K562 (cell line): ENCODE data around the gene DUSP10. TPM values are rescaled to one million over a fixed set of nuclear protein-coding genes. Genes with fewer than 3 reads are reported as not detected.
A peak's percentile ranks its signal among the peaks of the same experiment; 100 is the strongest.

Source experiments
- BRD4 ChIP-seq: fragments of 200-600 bp; sonication (generic); IDR thresholded peaks from 2 replicates; pipeline ENCODE4 v1.6.1; 2017; ENCODE audit warnings: inconsistent platforms
- CAMTA2 ChIP-seq: fragments of 250-450 bp; sonication (Bioruptor Pico); conservative IDR thresholded peaks from 2 replicates; pipeline ENCODE4 v1.5.1; 2022
- CBFA2T3 ChIP-seq: fragments of 450-650 bp; IDR thresholded peaks from 2 replicates; pipeline ENCODE4 v1.6.1; 2017
- CBX3 ChIP-seq, 2 experiments: IDR thresholded peaks; 1 replicate in 1 of 2; 2 replicates in 1 of 2; pipeline ENCODE4 v1.6.1; 2012; ENCODE audit warnings: inconsistent platforms in 2 of 2, low read length in 2 of 2, borderline replicate concordance in 1 of 2, control low read depth in 1 of 2
- CREBBP ChIP-seq: IDR thresholded peaks from one replicate; pipeline ENCODE4 v1.6.1; 2012; ENCODE audit warnings: low read depth, mild to moderate bottlenecking, control low read depth, inconsistent platforms, low read length
- DMBX1 ChIP-seq: fragments of 250-450 bp; sonication (Bioruptor Pico); IDR thresholded peaks from 2 replicates; pipeline ENCODE4 v1.8.0; 2022; ENCODE audit warnings: inconsistent platforms, mild to moderate bottlenecking, moderate library complexity, borderline replicate concordance
- E2F6 ChIP-seq, 2 experiments: IDR thresholded peaks; 2 replicates each; pipeline ENCODE4 v1.6.1; 2011; ENCODE audit warnings: borderline replicate concordance in 1 of 2, control low read depth in 1 of 2, low read depth in 1 of 2, low read length in 1 of 2, mild to moderate bottlenecking in 1 of 2, mixed read lengths in 1 of 2, moderate library complexity in 1 of 2; ENCODE audit not compliant: insufficient read depth in 1 of 2, insufficient read length in 1 of 2, poor library complexity in 1 of 2, severe bottlenecking in 1 of 2; ENCODE audit errors: extremely low read depth in 1 of 2
- L3MBTL2 ChIP-seq: fragments of 450-650 bp; IDR thresholded peaks from 2 replicates; pipeline ENCODE4 v1.6.1; 2016; ENCODE audit warnings: mild to moderate bottlenecking, moderate library complexity
- MYNN ChIP-seq, 2 experiments: sonication (generic); formaldehyde crosslinking in 1 of 2; IDR thresholded peaks; 2 replicates each; pipeline versions ENCODE4 v1.5.0 to v1.6.1; 2016 to 2020; ENCODE audit warnings: antibody characterized with exemption in 1 of 2, missing genetic modification reagents in 1 of 2
- NFE2 ChIP-seq: IDR thresholded peaks from 2 replicates; pipeline ENCODE4 v1.6.1; 2014; ENCODE audit warnings: antibody characterized with exemption, low read depth
- SETDB1 ChIP-seq: IDR thresholded peaks from one replicate; pipeline ENCODE4 v1.6.1; 2012; ENCODE audit warnings: low read length, control low read depth, inconsistent platforms
- SOX6 ChIP-seq: fragments of 450-650 bp; IDR thresholded peaks from 2 replicates; pipeline ENCODE4 v1.6.1; 2014; ENCODE audit warnings: mild to moderate bottlenecking
- ZBTB1 ChIP-seq: sonication (generic); formaldehyde crosslinking; IDR thresholded peaks from 2 replicates; pipeline ENCODE4 v1.8.1; 2023; ENCODE audit warnings: missing genetic modification reagents, low read depth, mild to moderate bottlenecking, borderline replicate concordance
- ZBTB17 ChIP-seq: fragments of 450-650 bp; formaldehyde crosslinking; IDR thresholded peaks from 2 replicates; pipeline ENCODE4 v1.4.0; 2020; ENCODE audit warnings: mild to moderate bottlenecking
- ZBTB34 ChIP-seq: fragments of 250-450 bp; sonication (Bioruptor Pico); IDR thresholded peaks from 2 replicates; pipeline ENCODE4 v1.8.0; 2021; ENCODE audit warnings: mild to moderate bottlenecking, moderate library complexity
- ZC3H8 ChIP-seq: fragments of 450-650 bp; IDR thresholded peaks from 2 replicates; pipeline ENCODE4 v1.6.1; 2017
- ZNF263 ChIP-seq: sonication (generic); formaldehyde crosslinking; IDR thresholded peaks from 2 replicates; pipeline ENCODE4 v1.8.0; 2022; ENCODE audit warnings: mild to moderate bottlenecking, missing genetic modification reagents, borderline replicate concordance
- ZNF778 ChIP-seq: fragments of 450-650 bp; formaldehyde crosslinking; IDR thresholded peaks from 2 replicates; pipeline ENCODE4 v1.4.0; 2020; ENCODE audit warnings: mild to moderate bottlenecking, moderate library complexity
- polyA plus RNA-seq, 8 experiments: library from polyadenylated mRNA; depleted of rRNA in 4 of 8; stranded (reverse) in 5 of 8; unstranded in 3 of 8; fragments of >200 nt; fragmentation: Nextera tagmentation in 2 of 8; fragmentation: Illumina TruSeq in 1 of 8; extraction: Ambion mirVana in 2 of 8; extraction: Trizol in 1 of 8; gene quantifications; 2 replicates each; pipeline versions ENCODE4 v1.2.1 to v1.2.3, GENCODE V29; 2011 to 2014; ENCODE audit warnings: inconsistent platforms in 1 of 8, missing spikeins in 1 of 8
- total RNA-seq, 7 experiments: library from RNA; depleted of rRNA in 6 of 7; stranded (reverse); fragments of >200 nt in 6 of 7; fragmentation: Illumina TruSeq in 2 of 7; extraction: Trizol in 2 of 7; gene quantifications; 2 replicates each; pipeline versions ENCODE4 v1.2.1 to v1.2.3, GENCODE V29; 2011 to 2021; ENCODE audit warnings: low replicate concordance in 1 of 7
- TF ChIP-seq, protein P1 (sequence below), 2 experiments: fragments of 450-650 bp; IDR thresholded peaks; 2 replicates each; pipeline ENCODE4 v1.6.1; 2018; ENCODE audit warnings: mild to moderate bottlenecking in 2 of 2, low read depth in 1 of 2; ENCODE audit not compliant: partially characterized antibody in 2 of 2
- TF ChIP-seq, protein P2 (sequence below): sonication (generic); formaldehyde crosslinking; IDR thresholded peaks from 2 replicates; pipeline ENCODE4 v1.8.0; 2022; ENCODE audit warnings: missing genetic modification reagents, mild to moderate bottlenecking, moderate library complexity, borderline replicate concordance

The DUSP10 gene
- total and polyA plus RNA-seq, 9 of the 15 experiments (the other 6 are each of a cell fraction or from before 2014, with no cell fraction given), result 1.7 to 8.3 (median 6.1) TPM

DNA sequence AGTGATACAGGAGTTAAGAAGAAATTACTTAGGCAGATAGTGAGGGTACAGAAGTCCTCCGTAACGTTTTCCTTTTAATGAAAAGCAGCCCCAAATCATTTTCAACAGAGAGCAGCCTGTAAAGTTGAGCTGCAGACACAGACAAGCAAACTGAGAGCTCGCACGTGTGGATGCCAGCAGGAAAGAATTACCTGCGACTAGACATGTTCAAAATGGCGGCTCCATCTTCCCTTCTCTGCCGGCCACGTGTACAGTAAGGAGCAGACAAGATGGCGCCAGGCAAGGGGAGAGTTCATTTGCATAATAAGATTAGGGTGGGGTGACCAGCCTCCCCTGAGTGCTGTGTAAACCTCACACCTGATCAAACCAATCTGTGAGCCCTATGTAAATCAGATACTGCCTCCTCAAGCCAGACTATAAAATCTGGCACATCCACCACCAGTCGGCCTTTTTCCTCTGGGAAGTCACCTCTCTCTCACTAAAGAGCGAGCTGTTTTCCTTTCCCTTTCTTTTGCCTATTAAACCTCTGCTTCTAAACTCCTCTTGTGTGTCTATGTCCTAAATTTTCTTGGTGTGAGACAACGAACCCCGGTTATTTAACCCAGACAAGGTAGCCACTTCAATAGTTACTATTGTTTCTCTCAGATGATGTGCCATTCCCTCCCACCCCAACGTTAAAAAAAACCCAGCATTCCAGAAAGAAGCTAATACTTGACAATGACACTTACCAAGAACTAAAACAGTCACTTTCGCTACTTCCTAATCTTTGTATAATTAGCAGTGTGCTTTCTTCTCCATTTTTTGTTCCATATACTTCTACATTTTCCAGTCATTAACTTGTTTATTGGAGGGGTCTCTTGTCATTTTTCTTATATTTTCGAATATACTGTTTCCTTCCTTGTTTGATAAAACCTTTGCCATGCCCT is 27.4 kb downstream of the DUSP10 start (continued):
- no peak for TF ChIP-seq ZNF778
- TF ChIP-seq SOX6, result no peak
- TF ChIP-seq CBFA2T3, result no peak
- TF ChIP-seq SETDB1, result no peak
- peak; percentile 69 for TF ChIP-seq ZBTB17
- peak; percentile 40; the same call in 1 of the 2 replicates for TF ChIP-seq BRD4
- TF ChIP-seq, protein P1, sequence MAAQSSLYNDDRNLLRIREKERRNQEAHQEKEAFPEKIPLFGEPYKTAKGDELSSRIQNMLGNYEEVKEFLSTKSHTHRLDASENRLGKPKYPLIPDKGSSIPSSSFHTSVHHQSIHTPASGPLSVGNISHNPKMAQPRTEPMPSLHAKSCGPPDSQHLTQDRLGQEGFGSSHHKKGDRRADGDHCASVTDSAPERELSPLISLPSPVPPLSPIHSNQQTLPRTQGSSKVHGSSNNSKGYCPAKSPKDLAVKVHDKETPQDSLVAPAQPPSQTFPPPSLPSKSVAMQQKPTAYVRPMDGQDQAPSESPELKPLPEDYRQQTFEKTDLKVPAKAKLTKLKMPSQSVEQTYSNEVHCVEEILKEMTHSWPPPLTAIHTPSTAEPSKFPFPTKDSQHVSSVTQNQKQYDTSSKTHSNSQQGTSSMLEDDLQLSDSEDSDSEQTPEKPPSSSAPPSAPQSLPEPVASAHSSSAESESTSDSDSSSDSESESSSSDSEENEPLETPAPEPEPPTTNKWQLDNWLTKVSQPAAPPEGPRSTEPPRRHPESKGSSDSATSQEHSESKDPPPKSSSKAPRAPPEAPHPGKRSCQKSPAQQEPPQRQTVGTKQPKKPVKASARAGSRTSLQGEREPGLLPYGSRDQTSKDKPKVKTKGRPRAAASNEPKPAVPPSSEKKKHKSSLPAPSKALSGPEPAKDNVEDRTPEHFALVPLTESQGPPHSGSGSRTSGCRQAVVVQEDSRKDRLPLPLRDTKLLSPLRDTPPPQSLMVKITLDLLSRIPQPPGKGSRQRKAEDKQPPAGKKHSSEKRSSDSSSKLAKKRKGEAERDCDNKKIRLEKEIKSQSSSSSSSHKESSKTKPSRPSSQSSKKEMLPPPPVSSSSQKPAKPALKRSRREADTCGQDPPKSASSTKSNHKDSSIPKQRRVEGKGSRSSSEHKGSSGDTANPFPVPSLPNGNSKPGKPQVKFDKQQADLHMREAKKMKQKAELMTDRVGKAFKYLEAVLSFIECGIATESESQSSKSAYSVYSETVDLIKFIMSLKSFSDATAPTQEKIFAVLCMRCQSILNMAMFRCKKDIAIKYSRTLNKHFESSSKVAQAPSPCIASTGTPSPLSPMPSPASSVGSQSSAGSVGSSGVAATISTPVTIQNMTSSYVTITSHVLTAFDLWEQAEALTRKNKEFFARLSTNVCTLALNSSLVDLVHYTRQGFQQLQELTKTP (IDR thresholded peaks at IDR 0.05; ENCODE audit: low read depth in 1 of 2, partially characterized antibody in 2 of 2), result no peak
- no peak for TF ChIP-seq MYNN (IDR thresholded peaks at IDR 0.05)
- no peak for TF ChIP-seq MYNN (CRISPR knock-in tag; IDR thresholded peaks at IDR 0.05)
- no peak for TF ChIP-seq CAMTA2 (CRISPR knock-in tag)
- TF ChIP-seq CBX3 (IDR thresholded peaks at IDR 0.05; ENCODE audit: borderline replicate concordance in 1 of 2, low read length in 2 of 2), result peak in 1 of 2 experiments; percentile 42; a peak in 1 of 3 replicates
- peak; percentile 93 for TF ChIP-seq DMBX1 (CRISPR knock-in tag)
- TF ChIP-seq ZBTB34, result peak; percentile 53; the same call in 1 of the 2 replicates
- no peak for TF ChIP-seq NFE2
- TF ChIP-seq ZBTB1 (CRISPR knock-in tag), result no peak
- no peak for TF ChIP-seq ZNF263 (CRISPR knock-in tag)
- TF ChIP-seq, protein P2, sequence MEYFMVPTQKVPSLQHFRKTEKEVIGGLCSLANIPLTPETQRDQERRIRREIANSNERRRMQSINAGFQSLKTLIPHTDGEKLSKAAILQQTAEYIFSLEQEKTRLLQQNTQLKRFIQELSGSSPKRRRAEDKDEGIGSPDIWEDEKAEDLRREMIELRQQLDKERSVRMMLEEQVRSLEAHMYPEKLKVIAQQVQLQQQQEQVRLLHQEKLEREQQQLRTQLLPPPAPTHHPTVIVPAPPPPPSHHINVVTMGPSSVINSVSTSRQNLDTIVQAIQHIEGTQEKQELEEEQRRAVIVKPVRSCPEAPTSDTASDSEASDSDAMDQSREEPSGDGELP (CRISPR knock-in tag), result no peak; the same call in 1 of the 2 replicates
- no peak for TF ChIP-seq ZC3H8
- TF ChIP-seq E2F6 (IDR thresholded peaks at IDR 0.05; ENCODE audit: borderline replicate concordance in 1 of 2, extremely low read depth in 1 of 2, insufficient read depth in 1 of 2, insufficient read length in 1 of 2, low read depth in 1 of 2, low read length in 1 of 2, poor library complexity in 1 of 2, severe bottlenecking in 1 of 2), result peak in 1 of 2 experiments; percentile 51
- no peak for TF ChIP-seq CREBBP
- peak; percentile 77; the same call in 1 of the 2 replicates for TF ChIP-seq L3MBTL2
